H9 (cell line): Measurements from ENCODE around the gene HSPA12A. TPM values are rescaled to one million over a fixed set of nuclear protein-coding genes. Genes with fewer than 3 reads are reported as not detected.

Experiments
- DNase-seq: peaks from one replicate; pipeline ENCODE4 v3.0.0-alpha.2; 2017
- H2AFZ ChIP-seq: one replicate; pipeline ENCODE4 v1.6.1; 2013; ENCODE audit warnings: mild to moderate bottlenecking, low read length, control low read depth, moderate library complexity
- H2AK5ac ChIP-seq: 2 replicates; pipeline ENCODE4 v1.6.1; 2013; ENCODE audit warnings: low read length, control low read depth, mixed read lengths; ENCODE audit not compliant: insufficient read length
- H2BK120ac ChIP-seq: one replicate; pipeline ENCODE4 v1.6.1; 2013; ENCODE audit warnings: low read depth, mild to moderate bottlenecking, low read length, control low read depth, inconsistent platforms; ENCODE audit not compliant: poor library complexity, severe bottlenecking
- H2BK12ac ChIP-seq: 2 replicates; pipeline ENCODE4 v1.6.1; 2013; ENCODE audit warnings: low read length, control low read depth, mixed read lengths, low read depth; ENCODE audit not compliant: insufficient read length
- H2BK15ac ChIP-seq: 2 replicates; pipeline ENCODE4 v1.6.1; 2013; ENCODE audit warnings: low read depth, low read length, control low read depth
- H2BK20ac ChIP-seq: one replicate; pipeline ENCODE4 v1.6.1; 2013; ENCODE audit warnings: low read depth, mild to moderate bottlenecking, low read length, control low read depth, inconsistent platforms; ENCODE audit not compliant: poor library complexity, severe bottlenecking
- H2BK5ac ChIP-seq: 2 replicates; pipeline ENCODE4 v1.6.1; 2013; ENCODE audit warnings: low read length, control low read depth, mixed read lengths; ENCODE audit not compliant: insufficient read length
- H3K14ac ChIP-seq: 2 replicates; pipeline ENCODE4 v1.6.1; 2013; ENCODE audit warnings: low read length, control low read depth; ENCODE audit not compliant: insufficient read depth
- H3K18ac ChIP-seq: 2 replicates; pipeline ENCODE4 v1.6.1; 2013; ENCODE audit warnings: low read depth, mild to moderate bottlenecking, mixed read lengths, low read length, control low read depth; ENCODE audit not compliant: insufficient read length
- H3K23ac ChIP-seq: 2 replicates; pipeline ENCODE4 v1.6.1; 2013; ENCODE audit warnings: low read length, control low read depth, mixed read lengths, low read depth; ENCODE audit not compliant: insufficient read length
- H3K23me2 ChIP-seq: 2 replicates; pipeline ENCODE4 v1.6.1; 2013; ENCODE audit warnings: low read depth, mild to moderate bottlenecking, mixed read lengths, low read length, control low read depth; ENCODE audit not compliant: insufficient read length, poor library complexity, severe bottlenecking
- H3K27ac ChIP-seq: 2 replicates; pipeline ENCODE4 v1.5.1; 2013; ENCODE audit warnings: low read length, control low read depth, mixed read lengths, low read depth; ENCODE audit not compliant: insufficient read length
- H3K27me3 ChIP-seq: 2 replicates; pipeline ENCODE4 v1.6.1; 2013; ENCODE audit warnings: low read length, control low read depth, inconsistent platforms; ENCODE audit not compliant: insufficient read depth
- H3K4ac ChIP-seq: 2 replicates; pipeline ENCODE4 v1.6.1; 2013; ENCODE audit warnings: low read depth, mild to moderate bottlenecking, control low read depth, inconsistent platforms, low read length, moderate library complexity
- H3K4me1 ChIP-seq: 2 replicates; pipeline ENCODE4 v1.6.1; 2013; ENCODE audit warnings: low read length, control low read depth, inconsistent platforms; ENCODE audit not compliant: insufficient read depth
- H3K4me2 ChIP-seq: 2 replicates; pipeline ENCODE4 v1.6.1; 2013; ENCODE audit warnings: low read length, control low read depth, mixed read lengths; ENCODE audit not compliant: insufficient read length, insufficient read depth
- H3K56ac ChIP-seq: 2 replicates; pipeline ENCODE4 v1.6.1; 2013; ENCODE audit warnings: low read depth, mild to moderate bottlenecking, mixed read lengths, low read length, control low read depth; ENCODE audit not compliant: insufficient read length
- H3K79me1 ChIP-seq: 2 replicates; pipeline ENCODE4 v1.6.1; 2013; ENCODE audit warnings: low read depth, mild to moderate bottlenecking, moderate library complexity, low read length, control low read depth, inconsistent platforms; ENCODE audit not compliant: insufficient read depth, poor library complexity, severe bottlenecking
- H3K79me2 ChIP-seq: 2 replicates; pipeline ENCODE4 v1.6.1; 2013; ENCODE audit warnings: low read length, control low read depth, inconsistent platforms; ENCODE audit not compliant: insufficient read depth
- H3K9ac ChIP-seq: 2 replicates; pipeline ENCODE4 v1.6.1; 2013; ENCODE audit warnings: low read length, control low read depth, mixed read lengths; ENCODE audit not compliant: insufficient read length; ENCODE audit errors: extremely low read depth
- H3K9me3 ChIP-seq: one replicate; pipeline ENCODE4 v1.6.1; 2013; ENCODE audit warnings: low read depth, low read length, inconsistent platforms; ENCODE audit not compliant: control insufficient read depth
- H3T11ph ChIP-seq: one replicate; pipeline ENCODE4 v1.6.1; 2013; ENCODE audit warnings: mild to moderate bottlenecking, low read length, control low read depth, inconsistent platforms
- H4K20me1 ChIP-seq: one replicate; pipeline ENCODE4 v1.6.1; 2013; ENCODE audit not compliant: control insufficient read depth, insufficient read length, insufficient read depth
- H4K5ac ChIP-seq: 2 replicates; pipeline ENCODE4 v1.6.1; 2013; ENCODE audit warnings: low read depth, mild to moderate bottlenecking, mixed read lengths, low read length, control low read depth; ENCODE audit not compliant: insufficient read length
- H4K8ac ChIP-seq: replicated peaks from 2 replicates; pipeline ENCODE4 v1.6.1; 2013; ENCODE audit warnings: low read length, control low read depth, mixed read lengths, low read depth; ENCODE audit not compliant: insufficient read length
- H4K91ac ChIP-seq: 2 replicates; pipeline ENCODE4 v1.6.1; 2013; ENCODE audit warnings: low read depth, mild to moderate bottlenecking, moderate library complexity, mixed read lengths, low read length, control low read depth; ENCODE audit not compliant: insufficient read length
- H3K27ac Mint-ChIP-seq, 3 experiments: 2 replicates in 2 of 3; 3 replicates in 1 of 3; pipeline ENCODE4 v1.8.0; 2020 to 2021; ENCODE audit warnings: mixed read lengths in 3 of 3, mild to moderate bottlenecking in 1 of 3, moderate library complexity in 1 of 3
- H3K27me3 Mint-ChIP-seq: 2 replicates; pipeline ENCODE4 v1.8.0; 2021; ENCODE audit warnings: low read depth, mild to moderate bottlenecking, moderate library complexity, mixed read lengths
- H3K36me3 Mint-ChIP-seq, 3 experiments: 2 replicates in 2 of 3; 3 replicates in 1 of 3; pipeline ENCODE4 v1.8.0; 2020 to 2021; ENCODE audit warnings: low read depth in 3 of 3, mixed read lengths in 3 of 3; ENCODE audit not compliant: insufficient read depth in 1 of 3
- H3K4me1 Mint-ChIP-seq, 2 experiments: 2 replicates each; pipeline ENCODE4 v1.8.0; 2020; ENCODE audit warnings: mixed read lengths in 2 of 2
- H3K4me3 Mint-ChIP-seq, 2 experiments: 2 replicates in 1 of 2; 3 replicates in 1 of 2; pipeline ENCODE4 v1.8.0; 2020 to 2021; ENCODE audit warnings: mild to moderate bottlenecking in 2 of 2, mixed read lengths in 2 of 2, moderate library complexity in 1 of 2
- H3K9me3 Mint-ChIP-seq, 2 experiments: 2 replicates in 1 of 2; 3 replicates in 1 of 2; pipeline ENCODE4 v1.8.0; 2020; ENCODE audit warnings: mild to moderate bottlenecking in 2 of 2, mixed read lengths in 2 of 2, moderate library complexity in 1 of 2
- CTCF ChIP-seq: fragments of 200-600 bp; sonication (generic); conservative IDR thresholded peaks from 3 replicates; pipeline ENCODE4 v1.8.0; 2021; ENCODE audit warnings: antibody characterized with exemption, mild to moderate bottlenecking
- WGBS: extraction: QIAGEN DNeasy Blood & Tissue Kit; methylation state at CpG from one replicate; pipeline ENCODE4 v1.1.7; 2013; ENCODE audit warnings: missing lambda C conversion rate, low lambda C conversion rate, mixed read lengths; ENCODE audit not compliant: insufficient read length; ENCODE audit errors: extremely low coverage; 5-methylcytosine and 5-hydroxymethylcytosine counted together
- total RNA-seq: library from RNA; stranded (reverse); gene quantifications from 2 replicates; pipeline ENCODE4 v1.2.1, GENCODE V29; 2021

The HSPA12A gene
- total RNA-seq, 1 experiment from 2014 or later: 3.2 TPM

DNA sequence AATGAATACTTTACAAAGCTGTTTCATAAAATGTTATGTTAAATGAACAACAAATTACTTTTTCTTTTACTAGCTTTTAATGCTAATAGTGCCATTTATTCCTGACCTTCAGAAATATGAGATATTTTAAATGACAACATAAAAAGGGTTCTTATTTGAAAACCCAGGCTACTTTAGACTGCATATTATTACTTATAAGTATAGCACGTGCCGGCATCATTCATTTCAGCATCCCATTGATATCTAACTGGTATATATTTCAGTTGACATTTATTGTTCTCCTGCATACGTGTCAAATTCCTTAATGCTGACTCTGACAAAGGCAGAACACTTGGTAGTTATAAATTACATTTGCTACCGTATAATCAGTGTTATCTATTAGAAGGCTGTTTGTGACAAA lies 86.3 kb downstream of the HSPA12A start:
- Mint-ChIP-seq H3K4me3 (no peak overlapping the region), H3K36me3 (no peaks in the 10 kb centered on the region), H3K4me1 (peaks cover 0 to 2% of the 10 kb centered on the region in 2 experiments; a peak in 2 of 4 replicates), H3K27ac (no peak overlapping the region), H3K9me3 (no peaks in the 10 kb centered on the region; a peak in 1 of 5 replicates), H3K27me3 (peaks cover 2% of the 10 kb centered on the region)
- Histone ChIP-seq H3K27me3 (no peaks in the 10 kb centered on the region), H2BK120ac (no peak overlapping the region), H3K23ac (no peak overlapping the region), H3K4ac (no peak overlapping the region), H2BK5ac (no peak overlapping the region), H3K9me3 (no peaks in the 10 kb centered on the region), H2AK5ac (no peak overlapping the region), H4K91ac (no peak overlapping the region), H3K9ac (no peak overlapping the region), H3K4me2 (no peak overlapping the region), H2BK15ac (no peak overlapping the region), H4K5ac (no peak overlapping the region), H4K8ac (no peak overlapping the region), H3K18ac (no peak overlapping the region), H4K20me1 (no peaks in the 10 kb centered on the region), H3K56ac (no peak overlapping the region), H2AFZ (no peak overlapping the region), H3K27ac (no peak overlapping the region), H3K4me1 (no peaks in the 10 kb centered on the region), H2BK20ac (no peak overlapping the region), H3K79me1 (no peaks in the 10 kb centered on the region), H3K79me2 (no peaks in the 10 kb centered on the region), H3K14ac (no peak overlapping the region), H2BK12ac (no peak overlapping the region), H3K23me2 (no peaks in the 10 kb centered on the region), H3T11ph (no peak overlapping the region)
- no peak for DNase-seq
- no CpG with 5 or more reads among the region's 4 CpGs for WGBS
- TF ChIP-seq CTCF: no peak
